MCF 10A (cell line): ENCODE measurements around the gene GADL1. TPM values are rescaled to one million over a fixed set of nuclear protein-coding genes. Genes with fewer than 3 reads are reported as not detected.

Experiments
- BruUV-seq: library from RNA; stranded (reverse); fragments of 400-500 nt; replicated peaks from 2 replicates; lab custom pipeline; 2021; lab: Mats Ljungman, UMichigan
- CTCF ChIA-PET: fragments of 300-600 bp; sonication (Branson Sonifier 250); formaldehyde crosslinking; extraction: SDS; loops from one replicate; lab custom pipeline; 2021; ENCODE audit warnings: antibody characterized with exemption, inconsistent platforms; lab: Yijun Ruan, JAX
- POLR2A ChIA-PET: fragments of 300-600, 350-650 bp; sonication (Branson Sonifier 250); formaldehyde crosslinking; extraction: SDS; loops from one replicate; lab custom pipeline; 2020; ENCODE audit warnings: antibody characterized with exemption, inconsistent platforms; lab: Yijun Ruan, JAX
- DNase-seq: peaks from one replicate; pipeline ENCODE4 v3.0.0-alpha.2; 2018; ENCODE audit not compliant: unreplicated experiment
- H3K27ac Mint-ChIP-seq: one replicate; pipeline ENCODE4 v1.8.0; 2022; ENCODE audit warnings: mild to moderate bottlenecking, low read depth, mixed read lengths; ENCODE audit not compliant: unreplicated experiment
- H3K27me3 Mint-ChIP-seq: one replicate; pipeline ENCODE4 v1.8.0; 2022; ENCODE audit warnings: mixed read lengths; ENCODE audit not compliant: insufficient read depth, unreplicated experiment
- H3K36me3 Mint-ChIP-seq: one replicate; pipeline ENCODE4 v1.8.0; 2022; ENCODE audit warnings: mild to moderate bottlenecking, moderate library complexity, mixed read lengths; ENCODE audit not compliant: insufficient read depth, unreplicated experiment
- H3K4me1 Mint-ChIP-seq: one replicate; pipeline ENCODE4 v1.8.0; 2022; ENCODE audit warnings: mixed read lengths; ENCODE audit not compliant: insufficient read depth, unreplicated experiment
- H3K4me3 Mint-ChIP-seq: one replicate; pipeline ENCODE4 v1.8.0; 2022; ENCODE audit warnings: mild to moderate bottlenecking, moderate library complexity, mixed read lengths; ENCODE audit not compliant: unreplicated experiment
- H3K9me3 Mint-ChIP-seq: one replicate; pipeline ENCODE4 v1.8.0; 2022; ENCODE audit warnings: mixed read lengths; ENCODE audit not compliant: unreplicated experiment
- intact Hi-C: fragments of 100-400 bp; cut with micrococcal nuclease; formaldehyde crosslinking; loops from 2 replicates; pipeline ENCODE4 v1.14.1; 2022
- total RNA-seq: library from RNA; stranded (reverse); gene quantifications from 2 replicates; pipeline ENCODE4 v1.2.3, GENCODE V29; 2022
- TF ChIP-seq, protein P1 (sequence below): fragments of 200-600 bp; IDR thresholded peaks from one replicate; pipeline ENCODE4 v1.8.0; 2022; ENCODE audit warnings: antibody characterized with exemption, mild to moderate bottlenecking; ENCODE audit not compliant: unreplicated experiment

GADL1 gene
- total RNA-seq, 1 experiment from 2014 or later, result not detected

DNA sequence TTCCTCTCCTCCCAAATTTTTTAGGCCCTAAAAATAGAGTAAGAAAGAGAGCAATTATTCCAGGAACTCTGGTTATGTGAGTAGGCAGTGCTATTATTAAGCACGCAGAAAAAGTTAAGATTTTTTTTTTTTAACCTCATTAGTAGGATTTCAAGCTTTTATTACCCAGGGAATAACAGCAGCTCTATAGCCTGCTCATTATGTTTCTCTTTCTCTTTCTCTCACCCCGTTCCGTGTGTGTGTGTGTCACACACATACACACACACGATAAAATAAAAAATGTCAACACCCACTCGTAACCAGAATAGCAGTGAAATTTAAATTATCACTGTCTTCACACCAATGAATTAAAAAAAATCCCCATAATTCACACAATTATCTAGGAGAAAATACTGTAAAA lies 30.3 kb downstream of the GADL1 start:
- TF ChIP-seq, protein P1, sequence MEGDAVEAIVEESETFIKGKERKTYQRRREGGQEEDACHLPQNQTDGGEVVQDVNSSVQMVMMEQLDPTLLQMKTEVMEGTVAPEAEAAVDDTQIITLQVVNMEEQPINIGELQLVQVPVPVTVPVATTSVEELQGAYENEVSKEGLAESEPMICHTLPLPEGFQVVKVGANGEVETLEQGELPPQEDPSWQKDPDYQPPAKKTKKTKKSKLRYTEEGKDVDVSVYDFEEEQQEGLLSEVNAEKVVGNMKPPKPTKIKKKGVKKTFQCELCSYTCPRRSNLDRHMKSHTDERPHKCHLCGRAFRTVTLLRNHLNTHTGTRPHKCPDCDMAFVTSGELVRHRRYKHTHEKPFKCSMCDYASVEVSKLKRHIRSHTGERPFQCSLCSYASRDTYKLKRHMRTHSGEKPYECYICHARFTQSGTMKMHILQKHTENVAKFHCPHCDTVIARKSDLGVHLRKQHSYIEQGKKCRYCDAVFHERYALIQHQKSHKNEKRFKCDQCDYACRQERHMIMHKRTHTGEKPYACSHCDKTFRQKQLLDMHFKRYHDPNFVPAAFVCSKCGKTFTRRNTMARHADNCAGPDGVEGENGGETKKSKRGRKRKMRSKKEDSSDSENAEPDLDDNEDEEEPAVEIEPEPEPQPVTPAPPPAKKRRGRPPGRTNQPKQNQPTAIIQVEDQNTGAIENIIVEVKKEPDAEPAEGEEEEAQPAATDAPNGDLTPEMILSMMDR, result no peak
- Mint-ChIP-seq H3K27me3 (no peaks in the 10 kb centered on the region), H3K27ac (no peak overlapping the region), H3K4me3 (no peak overlapping the region), H3K4me1 (no peaks in the 10 kb centered on the region), H3K36me3 (no peaks in the 10 kb centered on the region), H3K9me3 (no peaks in the 10 kb centered on the region)
- CTCF ChIA-PET, result interaction anchor here (0.7 kb wide), 2 partner anchors 17 to 69 kb away, joined by 3 read pairs; no protein-coding TSS in a partner anchor
- DNase-seq, result no peak
- POLR2A ChIA-PET, result no interaction called here
- intact Hi-C loops, result no loop called here
- no TSS peak for BruUV-seq

DNA sequence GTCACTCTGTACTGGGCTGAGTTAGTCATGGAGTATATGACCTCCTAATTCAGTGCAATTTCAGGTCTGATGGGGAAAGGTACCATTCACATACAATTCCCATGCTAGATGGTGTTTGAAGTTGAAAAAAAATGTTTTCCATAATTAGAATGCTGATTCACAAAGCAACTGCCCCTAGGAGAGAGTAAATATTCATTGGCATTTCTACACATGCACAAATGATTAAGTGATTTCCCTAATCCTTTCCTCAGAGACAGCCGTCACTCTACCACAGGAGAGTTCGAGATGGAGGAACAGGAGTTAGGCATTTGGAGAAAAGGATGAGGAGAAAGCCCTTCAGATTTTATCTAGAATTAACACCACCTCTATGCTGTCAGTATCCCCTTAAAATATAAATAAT lies 32.5 kb downstream of the GADL1 start:
- TF ChIP-seq, protein P1, result no peak
- Mint-ChIP-seq H3K9me3 (no peaks in the 10 kb centered on the region), H3K4me3 (no peak overlapping the region), H3K27ac (no peak overlapping the region), H3K27me3 (no peaks in the 10 kb centered on the region), H3K4me1 (no peaks in the 10 kb centered on the region), H3K36me3 (no peaks in the 10 kb centered on the region)
- CTCF ChIA-PET, result interaction anchor here (0.6 kb wide), 1 partner anchor 38 kb away, joined by 3 read pairs; no protein-coding TSS in a partner anchor
- intact Hi-C loops, result no loop called here
- no TSS peak for BruUV-seq
- DNase-seq, result no peak
- POLR2A ChIA-PET, result no interaction called here

DNA sequence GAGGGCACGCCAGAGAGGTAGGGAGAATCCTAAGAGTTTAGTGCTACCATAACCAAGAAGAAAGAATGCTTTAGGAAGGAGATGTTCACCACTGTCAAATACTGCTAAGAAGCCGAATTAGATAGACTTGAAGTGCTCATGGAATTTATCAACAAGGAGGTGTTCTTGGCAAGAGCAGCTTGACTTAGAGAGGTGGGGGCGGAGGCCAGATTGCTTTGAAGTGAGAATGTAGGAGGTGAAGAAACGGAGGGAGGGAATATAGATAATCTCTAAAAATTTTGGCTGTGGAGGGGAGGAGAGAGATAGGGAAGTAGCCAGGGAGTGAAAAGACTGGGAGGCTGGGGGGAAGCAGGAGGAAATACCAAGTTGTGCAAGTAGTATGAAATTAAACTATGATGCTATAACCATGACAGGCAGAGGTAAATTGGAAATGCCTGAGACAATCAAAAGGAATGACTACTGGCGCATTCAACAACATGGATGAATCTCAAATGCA lies 35.5 kb downstream of the GADL1 start:
- H3K27me3 Mint-ChIP-seq, result no peaks in the 10 kb centered on the region
- POLR2A ChIA-PET, result no interaction called here
- TF ChIP-seq, protein P1, result no peak

DNA sequence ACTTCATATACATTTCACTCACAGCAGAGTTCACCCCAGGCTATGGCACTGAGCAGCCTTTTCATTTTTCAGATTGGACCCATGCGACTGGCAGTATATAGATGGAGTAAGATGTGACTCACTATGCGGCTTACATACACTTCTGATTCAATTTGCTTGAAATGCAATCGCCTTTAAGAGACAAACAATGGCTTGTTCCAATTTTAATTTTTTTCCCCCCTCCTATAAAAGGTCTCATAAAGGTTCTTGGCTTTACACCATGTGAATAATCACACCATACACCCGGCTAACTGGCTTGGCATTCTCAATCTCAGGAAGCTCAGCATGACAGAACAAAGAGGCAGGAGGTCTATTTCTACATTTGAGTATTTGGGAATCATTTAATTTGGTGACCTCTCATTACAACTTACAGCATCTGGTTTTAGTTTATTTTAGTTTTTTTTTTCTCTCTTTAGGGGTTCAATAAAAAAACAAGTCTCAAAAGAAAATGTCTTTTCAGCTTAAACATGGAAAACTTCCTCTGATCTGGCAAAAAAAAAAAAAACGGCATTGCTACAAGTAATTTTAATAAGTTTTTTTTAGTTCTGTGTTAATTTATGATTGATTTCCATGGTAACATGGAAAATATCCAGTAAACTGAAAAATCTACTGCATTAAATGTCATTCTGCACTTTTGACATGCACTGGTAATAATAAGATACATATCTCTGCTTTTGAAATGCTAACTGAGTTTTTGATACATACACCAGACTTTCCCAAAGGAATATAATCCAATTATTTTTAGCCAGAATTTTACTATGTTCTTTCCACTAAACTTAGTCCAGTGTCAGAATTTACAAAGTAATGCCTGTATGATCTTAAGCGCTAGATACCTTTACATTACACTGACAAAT lies 38.8 kb downstream of the GADL1 start:
- BruUV-seq, result no TSS peak
- intact Hi-C loops, result no loop called here
- H3K27me3 Mint-ChIP-seq, result no peaks in the 10 kb centered on the region
- H3K4me3 Mint-ChIP-seq, result no peak overlapping the region
- H3K27ac Mint-ChIP-seq, result no peak overlapping the region
- H3K36me3 Mint-ChIP-seq, result no peaks in the 10 kb centered on the region
- POLR2A ChIA-PET, result interaction anchor here (0.6 kb wide), 1 partner anchor 718 kb away, joined by 3 read pairs; no protein-coding TSS in a partner anchor
- peak; percentile 23 for DNase-seq
- H3K9me3 Mint-ChIP-seq, result no peaks in the 10 kb centered on the region
- no peaks in the 10 kb centered on the region for H3K4me1 Mint-ChIP-seq
- TF ChIP-seq, protein P1, result no peak
- CTCF ChIA-PET, result interaction anchor here (0.7 kb wide), 1 partner anchor 16 kb away, joined by 3 read pairs; no protein-coding TSS in a partner anchor

More for the DNA sequence above, 35.5 kb downstream of the GADL1 start:
- H3K9me3 Mint-ChIP-seq, result no peaks in the 10 kb centered on the region
- H3K27ac Mint-ChIP-seq, result no peak overlapping the region
- DNase-seq, result no peak
- H3K36me3 Mint-ChIP-seq, result no peaks in the 10 kb centered on the region
- BruUV-seq, result no TSS peak
- CTCF ChIA-PET, result interaction anchor here (0.6 to 0.7 kb wide), 2 partner anchors 333 to 630 kb away, joined by 3 to 6 read pairs; no protein-coding TSS in a partner anchor
- no peak overlapping the region for H3K4me3 Mint-ChIP-seq
- no peaks in the 10 kb centered on the region for H3K4me1 Mint-ChIP-seq
- intact Hi-C loops, result no loop called here
